ENCODE data around the gene CELF4.

GRCh38 chr18:37565101-37565976 lies at the start of gene CELF4:
- TF ChIP-seq CBFB (IDR thresholded peaks at IDR 0.05; ENCODE audit: low read depth) (no peak), CTCF (IDR thresholded peaks at IDR 0.05 in 2 of 3, conservative IDR thresholded peaks at IDR 0.05 in 1 of 3; ENCODE audit: control insufficient read depth in 2 of 3, extremely low read depth in 1 of 3, insufficient read depth in 1 of 3, low read depth in 3 of 3, low read length in 3 of 3) (no peak)

Data from GM12878 (cell line).